LHCN-M2 (cell line): Measurements from ENCODE around the gene SUN5. TPM values are rescaled to one million over a fixed set of nuclear protein-coding genes. Genes with fewer than 3 reads are reported as not detected.

Source experiments
- DNase-seq: peaks from one replicate; pipeline ENCODE4 v3.0.0-alpha.2; 2012; ENCODE audit warnings: low read depth
- total RNA-seq: library from RNA; depleted of rRNA; stranded (reverse); fragments of >200 nt; gene quantifications from 2 replicates; pipeline ENCODE4 v1.2.3, GENCODE V29; 2014

Gene SUN5
- total RNA-seq, 1 experiment from 2014 or later = not detected

GRCh38 chr20:33014336-33015113, 10.3 kb upstream of the SUN5 start:
- DNase-seq = no peak

DNA sequence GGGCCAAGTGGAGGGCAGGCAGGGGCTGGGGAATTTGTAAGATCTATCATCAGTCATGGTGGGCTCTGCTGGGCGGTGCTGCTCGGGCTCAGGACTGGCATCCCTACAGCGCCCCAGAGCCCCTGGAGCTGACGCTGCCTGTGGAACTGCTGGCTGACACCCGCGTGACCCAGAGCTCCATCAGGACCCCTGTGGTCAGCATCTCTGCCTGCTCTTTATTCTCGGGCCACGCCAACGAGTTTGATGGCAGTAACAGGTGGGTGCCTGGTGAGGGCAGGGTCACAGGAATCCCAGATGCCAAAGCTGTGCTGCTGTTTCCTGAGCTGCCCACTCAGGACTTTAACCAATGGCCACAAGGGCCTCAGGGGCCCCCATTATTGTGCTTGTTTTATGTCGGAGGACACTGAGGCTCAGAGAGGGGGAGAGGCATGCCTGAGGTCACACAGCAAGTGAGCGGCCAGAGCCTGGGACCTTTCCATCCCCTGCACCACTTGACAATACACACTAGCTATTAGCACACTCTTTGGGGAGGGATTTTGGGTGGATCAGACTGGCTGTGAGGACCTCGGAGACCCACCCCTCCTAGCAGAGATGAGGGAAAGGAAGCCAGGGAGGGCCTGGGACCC, 9.6 kb upstream of the SUN5 start:
- no peak for DNase-seq

DNA sequence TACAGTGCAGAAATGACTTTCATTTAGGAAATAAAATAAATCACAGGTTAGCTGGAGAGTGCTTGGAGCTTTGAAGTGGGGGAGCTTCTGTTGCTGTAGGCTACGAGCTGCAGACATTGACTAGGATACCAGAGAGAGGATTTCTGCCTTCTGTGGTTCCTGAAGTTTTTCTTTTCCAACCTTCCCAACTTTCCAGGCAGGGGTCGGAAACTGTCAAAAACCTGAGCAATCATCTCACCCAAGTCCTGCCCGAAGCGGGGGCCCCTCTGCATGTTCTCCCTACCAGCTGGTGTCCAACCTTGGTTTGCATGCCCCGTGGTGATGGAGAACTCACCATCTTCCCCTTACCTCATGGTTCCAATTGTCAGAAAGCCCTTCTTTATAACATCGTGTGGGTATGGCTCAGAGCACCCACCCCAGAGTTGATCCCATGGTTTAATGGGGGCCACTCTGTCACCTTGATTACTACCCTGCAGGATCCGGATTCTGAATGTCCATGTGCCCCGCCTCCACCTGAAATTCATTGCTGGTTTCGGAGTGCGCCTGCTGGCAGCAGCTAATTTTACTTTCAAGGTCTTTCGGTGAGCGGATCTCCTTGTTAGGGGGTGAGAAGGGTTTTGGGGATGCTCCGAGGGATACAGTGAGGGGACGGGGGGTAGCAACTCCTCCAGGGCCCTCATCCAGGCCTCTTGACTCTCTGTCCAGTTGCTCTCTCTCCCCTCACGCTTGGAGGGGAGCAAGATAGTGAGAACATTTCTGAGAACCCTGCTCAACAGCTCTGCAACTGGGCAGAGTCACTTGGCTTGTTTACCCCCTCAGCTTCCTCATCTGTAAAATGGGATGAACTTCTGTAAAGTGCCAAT, 8.3 kb upstream of the SUN5 start:
- no peak for DNase-seq

DNA sequence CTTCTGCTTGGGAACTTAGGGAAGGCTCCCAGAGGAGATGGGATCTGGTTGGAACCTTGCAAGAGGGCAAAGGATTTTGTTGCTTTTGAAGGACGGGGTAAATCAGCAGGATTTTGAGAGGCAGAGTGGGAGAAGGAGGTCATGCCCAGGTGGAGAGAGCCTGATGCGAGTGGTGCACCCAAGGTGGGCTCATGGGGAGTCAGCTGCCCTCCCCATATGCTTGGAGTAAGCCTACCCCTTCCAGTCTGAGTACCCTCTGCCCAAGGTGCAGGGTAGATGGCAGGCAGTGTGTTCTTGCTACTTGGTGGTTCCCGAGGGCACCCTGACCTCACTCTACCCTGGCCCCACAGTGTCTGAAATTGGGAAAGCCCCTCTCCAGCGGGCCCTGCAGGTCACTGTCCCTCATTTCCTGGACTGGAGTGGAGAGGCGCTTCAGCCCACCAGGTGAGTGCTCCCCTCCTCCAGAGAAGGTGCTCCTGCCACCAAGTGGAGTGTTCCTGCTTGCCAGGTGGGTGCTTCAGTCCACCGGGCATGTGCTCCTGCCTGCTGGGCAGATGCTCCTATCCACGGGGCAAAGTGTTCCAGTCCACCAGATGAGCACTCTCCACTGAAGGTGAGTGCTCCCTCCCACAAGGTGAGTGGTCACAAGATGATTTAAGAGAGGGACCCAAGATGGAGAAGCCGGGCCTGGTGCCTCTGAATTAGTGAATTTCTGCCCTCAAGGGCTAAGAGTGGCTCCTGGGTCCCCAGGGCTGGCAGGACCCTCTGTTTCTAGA, 6.6 kb upstream of the SUN5 start:
- DNase-seq = no peak

- DNase-seq = no peak
Measured at GRCh38 chr20:33010133-33010504, 5.9 kb upstream of the SUN5 start.

- DNase-seq = no peak
Measured at GRCh38 chr20:33009214-33010132, 5.2 kb upstream of the SUN5 start.

DNA sequence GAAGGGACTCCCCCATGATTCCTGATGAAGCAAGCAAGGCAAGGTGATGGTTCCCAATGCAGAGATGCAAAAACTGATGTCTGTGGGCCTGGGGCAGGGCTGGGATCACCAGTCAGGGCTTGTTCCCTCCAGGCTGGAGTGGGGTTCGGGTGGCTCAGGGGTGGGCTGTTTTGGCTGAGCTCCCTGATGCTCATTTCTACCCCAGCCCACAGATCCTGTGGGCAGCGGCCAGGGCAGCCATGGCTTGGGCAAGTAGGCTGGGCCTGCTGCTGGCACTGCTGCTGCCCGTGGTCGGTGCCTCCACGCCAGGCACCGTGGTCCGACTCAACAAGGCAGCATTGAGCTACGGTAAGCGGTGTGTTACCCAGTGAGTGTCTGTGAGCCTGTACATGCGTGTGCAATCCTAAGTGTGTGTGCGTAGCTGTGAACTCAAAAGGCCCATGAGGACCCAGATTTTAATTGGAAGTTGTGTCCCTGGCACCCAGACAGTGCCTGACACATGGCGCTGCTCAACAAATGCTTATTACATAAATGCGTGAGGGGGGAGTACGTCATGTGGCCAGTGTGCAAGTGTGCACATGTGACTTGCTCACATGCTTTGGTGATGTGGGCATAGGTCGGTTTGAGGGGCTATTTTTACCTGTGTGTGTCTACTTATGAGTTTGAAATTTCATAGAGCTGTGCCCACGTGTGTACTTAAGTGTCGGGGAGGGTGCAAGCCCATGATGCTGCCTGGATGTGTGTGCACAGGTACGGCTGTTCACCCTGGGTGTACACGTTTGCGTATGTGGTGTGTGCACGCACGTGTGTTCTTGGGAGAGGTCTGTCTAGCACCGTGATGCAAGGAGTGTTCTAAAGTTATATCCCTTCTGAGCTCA, 4.3 kb upstream of the SUN5 start:
- DNase-seq = no peak

DNA sequence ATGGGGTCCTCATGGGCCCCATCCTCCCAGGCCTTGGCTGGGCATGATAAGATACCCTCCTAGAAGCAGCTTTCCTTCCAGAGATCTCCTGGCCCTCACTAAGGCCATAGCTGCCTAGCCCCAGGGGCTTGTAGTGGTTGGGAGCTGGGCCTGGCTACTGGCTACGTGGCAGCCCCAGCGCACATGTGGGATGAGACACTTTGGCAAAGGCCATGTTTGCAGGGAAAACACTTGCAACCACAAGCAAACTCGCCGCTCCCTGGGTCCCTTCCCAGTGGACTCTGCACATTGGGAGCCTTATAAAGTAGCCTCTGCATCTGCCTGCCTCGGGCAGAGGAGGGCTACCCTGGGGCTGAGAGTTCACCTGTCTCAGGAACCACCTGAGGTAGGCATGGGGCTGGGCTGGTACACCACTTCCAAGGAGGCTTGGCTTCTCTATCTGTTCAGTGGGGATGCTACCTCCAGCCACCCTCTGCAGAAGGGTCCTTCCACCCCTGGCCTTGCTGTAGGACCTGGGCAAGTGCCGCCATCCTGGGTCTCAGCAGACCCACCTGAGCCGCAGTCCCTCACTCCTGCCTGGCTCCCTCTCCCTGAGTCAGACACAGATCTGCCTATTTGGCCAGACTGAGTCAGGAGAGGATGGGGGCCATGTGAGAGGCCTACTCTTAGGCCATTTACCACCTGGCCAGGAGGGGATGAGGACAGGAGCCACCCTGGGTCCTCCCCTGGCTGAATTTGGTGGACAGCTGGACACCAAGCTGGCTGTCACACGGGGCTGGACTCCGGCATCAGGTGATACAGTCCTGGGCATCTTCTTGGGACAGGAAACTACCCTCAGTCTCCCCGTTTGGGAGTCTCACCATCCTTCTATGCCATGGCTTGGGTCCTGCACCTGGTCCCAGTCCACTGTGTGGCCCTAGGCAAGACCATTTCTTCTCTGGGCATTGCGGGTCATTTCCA, 3.4 kb upstream of the SUN5 start, which contains the start of gene BPIFB2:
BPIFB2 (plus strand) TSS at position 329 of the 960 bp plus-strand sequence. CDS start 871 bp downstream, outside the sequence.
- no peak for DNase-seq

GRCh38 chr20:33006776-33007375, 2.6 kb upstream of the SUN5 start:
- DNase-seq = no peak

- no peak for DNase-seq
Measured at GRCh38 chr20:33005908-33006775, 1.9 kb upstream of the SUN5 start.

GRCh38 chr20:33005132-33005566, 916 bp upstream of the SUN5 start:
- no peak for DNase-seq

DNA sequence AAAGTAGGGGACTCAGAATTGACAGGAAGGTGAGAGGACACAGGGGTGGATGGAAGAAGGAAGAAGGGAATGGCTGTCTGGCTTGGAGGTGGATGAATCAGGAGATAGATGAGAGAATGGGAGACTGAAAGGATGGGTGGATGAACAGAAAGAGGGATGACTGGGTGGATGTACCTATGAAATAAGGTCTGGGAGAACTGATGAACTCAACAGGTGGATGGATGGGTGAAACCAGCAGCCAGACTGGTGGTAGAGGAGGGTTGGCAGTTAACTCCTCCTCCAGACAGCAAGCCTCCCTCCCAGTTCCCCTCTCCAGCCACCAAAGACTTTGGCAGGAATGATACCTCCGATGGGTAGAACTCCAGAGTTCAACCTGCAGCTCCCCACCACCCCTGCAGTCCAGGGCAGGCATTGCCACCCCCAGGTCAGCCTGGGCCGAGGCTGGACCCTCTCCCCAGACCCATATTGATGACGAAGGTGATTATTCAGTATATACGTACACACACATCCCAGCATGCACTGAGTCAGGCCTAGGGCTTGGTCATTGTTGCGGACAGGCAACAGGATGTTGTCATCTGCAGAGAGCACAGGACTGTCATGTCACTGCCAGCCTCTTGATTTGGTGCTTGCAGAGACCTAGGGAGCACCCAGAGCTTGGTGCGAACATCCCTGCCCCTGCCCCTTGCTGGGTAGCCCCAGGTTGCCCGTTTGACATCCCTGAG, 2.0 kb downstream of the SUN5 start:
- DNase-seq = no peak

DNA sequence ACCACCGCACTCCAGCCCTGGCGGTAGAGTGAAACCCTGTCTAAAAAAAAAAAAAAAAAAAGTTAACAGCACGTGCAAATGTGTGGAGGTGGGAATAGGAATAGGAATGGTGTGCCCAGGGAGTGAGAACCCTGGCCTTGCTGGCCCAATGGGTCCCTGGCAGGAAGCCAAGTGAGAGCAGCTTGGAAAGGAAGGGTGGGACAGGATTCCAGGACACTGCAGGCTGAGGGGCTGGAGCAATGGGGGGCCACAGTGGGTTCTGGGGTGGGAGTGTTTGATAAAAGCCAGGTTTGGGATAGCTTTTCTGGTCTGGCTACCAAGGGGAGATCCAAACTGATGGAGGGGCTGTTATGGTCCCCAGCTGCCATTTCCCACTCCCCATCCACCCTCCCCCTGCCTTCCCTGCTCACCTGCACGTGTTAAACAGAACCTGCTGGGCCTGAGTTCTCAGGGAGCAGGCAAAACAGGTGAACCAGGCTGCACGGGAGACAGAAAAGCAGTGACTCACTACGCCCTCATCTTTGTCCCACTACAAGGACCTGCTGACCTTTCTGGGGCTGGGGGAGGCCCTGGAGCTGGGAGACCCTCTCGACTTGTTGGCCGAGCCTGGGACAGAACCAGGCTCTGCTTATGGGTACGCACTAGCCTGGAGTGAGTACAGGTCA, 3.3 kb downstream of the SUN5 start:
- no peak for DNase-seq

DNA sequence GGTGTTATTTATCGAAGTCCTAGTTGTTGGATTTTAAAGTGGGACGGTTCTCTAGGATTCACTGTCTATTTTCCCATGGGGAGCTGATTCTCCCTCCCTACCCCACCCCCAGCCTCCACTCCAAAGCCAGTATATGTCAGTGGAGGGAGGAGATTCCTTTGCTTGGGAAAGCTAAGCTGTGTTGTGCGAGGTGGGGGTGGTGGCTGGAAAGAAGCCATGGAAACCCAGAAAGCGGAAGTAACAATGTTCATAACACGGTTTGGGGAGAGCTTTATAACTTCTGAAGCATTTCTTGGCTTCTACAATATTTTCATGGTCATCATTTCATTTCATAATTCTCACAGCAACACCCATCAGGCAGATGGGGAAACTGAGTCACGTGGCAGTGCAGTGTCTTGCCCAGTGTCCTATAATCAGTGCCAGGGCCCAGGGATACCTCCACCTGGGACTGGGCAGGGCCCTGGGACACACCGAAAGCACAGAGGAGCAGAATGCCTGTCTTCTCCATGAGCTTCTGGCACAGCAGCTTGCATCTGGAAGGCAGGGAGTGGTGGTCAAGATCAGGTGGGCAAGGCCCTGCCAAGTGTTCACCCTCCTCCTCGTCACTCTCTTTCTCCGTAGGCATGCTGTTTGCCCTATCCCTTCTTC, 4.5 kb downstream of the SUN5 start:
- no peak for DNase-seq

- no peak for DNase-seq
Measured at GRCh38 chr20:32997431-32997830, 6.8 kb downstream of the SUN5 start.
